Erythroblast (primary cell): ENCODE results near the gene DACH2.
A peak's percentile ranks its signal among the peaks of the same experiment; 100 is the strongest.
"Not testable (repeated sequence)": the region's sequence is repeated elsewhere in the genome, so short reads cannot be mapped to it uniquely, and the experiment has no call there.

Experiments used
- DNase-seq, 2 experiments: peaks; one replicate each; lab custom pipeline; 2025; lab: John Stamatoyannopoulos, UW
- GATA1 ChIP-seq: IDR thresholded peaks from 2 replicates; pipeline ENCODE4 v1.6.1; 2011; ENCODE audit warnings: low read depth, mild to moderate bottlenecking, control low read depth, low read length, moderate library complexity
- POLR2A ChIP-seq: IDR thresholded peaks from 2 replicates; pipeline ENCODE4 v1.6.1; 2011; ENCODE audit warnings: mild to moderate bottlenecking, low read length

The DACH2 gene

DNA sequence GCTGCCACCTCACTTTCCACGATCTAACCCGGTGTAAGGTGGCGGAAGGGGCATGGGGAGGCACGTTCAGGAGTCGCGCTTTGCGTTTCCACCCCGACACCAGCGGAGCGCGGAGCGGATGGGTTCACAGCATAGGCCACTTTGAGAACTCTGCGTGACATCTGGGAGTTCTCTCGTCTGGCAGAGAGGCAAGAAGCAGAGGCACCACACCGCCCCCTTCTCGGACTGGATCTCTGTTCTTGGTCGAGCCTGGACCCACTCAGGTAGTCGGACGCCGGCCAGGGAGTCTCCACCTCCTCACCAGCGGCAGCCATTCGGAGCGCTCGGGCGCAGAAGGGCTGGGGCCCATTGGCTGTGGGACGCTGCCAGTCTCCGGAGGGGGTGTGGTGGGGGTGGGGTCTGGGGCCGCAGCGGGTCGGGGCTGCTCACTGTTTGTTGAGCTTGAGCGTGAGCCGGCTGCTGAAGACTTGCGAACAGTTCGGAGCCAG is at the start of gene DACH2:
Gene DACH2, plus strand, starts transcription at position 428 of the 488 bp plus-strand sequence.
- DNase-seq, result peak; percentile 24 to 32
- TF ChIP-seq GATA1, result no peak
- TF ChIP-seq POLR2A, result no peak

DNA sequence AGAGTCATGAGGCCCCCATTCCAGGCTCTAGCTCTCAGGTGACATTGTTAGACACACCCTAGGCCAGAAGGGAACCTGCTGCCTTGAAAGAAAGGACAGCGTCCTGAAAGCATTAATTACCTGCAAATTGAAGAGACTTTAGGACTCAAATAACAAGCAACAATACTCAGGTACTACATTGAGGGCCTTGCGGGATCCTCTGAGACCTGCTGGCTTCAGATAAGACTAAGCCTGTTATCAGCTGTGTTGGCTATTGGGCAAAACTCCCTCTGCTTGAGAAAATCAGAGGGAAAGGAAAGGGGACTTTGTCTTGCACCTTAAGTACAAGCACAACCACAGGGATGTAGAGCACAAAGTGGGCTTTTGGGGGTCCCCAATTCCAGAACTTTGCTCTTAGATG is 45.9 kb upstream of the DACH2 start:
- DNase-seq, result no peak
- TF ChIP-seq GATA1, result no peak
- TF ChIP-seq POLR2A, result no peak

- no peak for TF ChIP-seq POLR2A
- TF ChIP-seq GATA1, result no peak
- no peak for DNase-seq
Measured at GRCh38 chrX:86103061-86103460, 45.2 kb upstream of the DACH2 start.

DNA sequence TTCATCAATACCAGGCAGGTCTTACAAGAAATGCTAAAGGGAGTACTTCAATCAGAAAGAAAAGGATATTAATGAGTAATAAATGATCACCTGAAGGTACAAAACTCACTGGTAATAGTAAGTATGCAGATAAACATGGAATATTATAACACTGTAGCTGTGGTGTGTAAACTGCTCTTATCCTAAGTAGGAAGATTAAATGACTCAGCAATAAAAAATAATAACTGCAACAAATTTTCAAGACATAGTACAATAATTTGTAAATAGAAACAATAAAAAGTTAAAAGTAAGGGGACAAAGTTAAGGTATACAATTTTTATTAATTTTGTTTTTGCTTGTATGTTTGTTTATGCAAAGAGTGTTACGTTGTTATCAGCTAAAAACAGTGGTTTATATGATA is 43.7 kb upstream of the DACH2 start:
- DNase-seq, result no peak
- TF ChIP-seq POLR2A (no peak), GATA1 (no peak)

- no peak for TF ChIP-seq GATA1
- TF ChIP-seq POLR2A, result no peak
- DNase-seq, result no peak
Measured at GRCh38 chrX:86121916-86122315, 26.3 kb upstream of the DACH2 start.

DNA sequence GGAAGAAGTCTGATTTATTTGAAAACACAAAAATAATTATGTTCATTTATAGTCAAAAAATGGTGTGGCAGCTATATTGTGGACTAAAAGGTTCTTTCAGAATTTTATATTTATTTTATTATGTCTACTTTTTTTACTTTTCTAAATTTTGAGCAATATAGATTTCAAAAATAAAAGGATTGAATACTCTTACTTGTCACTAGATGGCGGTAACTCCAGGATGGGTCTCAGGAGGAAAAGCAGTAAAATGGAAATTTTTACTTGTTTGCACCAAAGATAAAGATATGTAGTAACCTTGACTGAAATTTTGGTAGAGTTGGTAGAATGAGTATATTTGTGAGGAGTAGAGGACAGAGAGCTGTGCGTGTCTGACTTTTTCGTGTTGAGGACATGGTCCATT is 14.5 kb upstream of the DACH2 start:
- TF ChIP-seq POLR2A (no peak), GATA1 (no peak)
- peak; percentile 0 to 5 for DNase-seq

DNA sequence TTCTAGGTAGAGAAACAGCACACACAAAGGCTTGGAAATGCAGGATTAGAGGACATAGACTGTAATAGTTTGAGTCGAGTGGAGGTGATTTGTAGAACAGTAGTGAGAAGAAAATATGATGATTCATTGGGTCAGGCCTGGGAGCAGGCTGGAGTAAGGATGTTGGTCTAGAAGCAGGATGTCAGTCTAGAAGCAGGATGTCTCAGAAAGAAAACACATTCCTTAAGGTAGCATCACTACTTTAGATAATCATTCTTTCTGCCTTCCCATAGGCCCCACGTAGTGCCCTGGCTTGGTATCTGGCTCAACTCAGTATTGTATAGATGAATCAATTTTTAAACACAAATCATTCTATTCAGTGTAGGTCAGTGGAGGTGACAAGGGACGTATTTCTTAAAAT is 11.2 kb upstream of the DACH2 start:
- no peak for TF ChIP-seq GATA1
- no peak for TF ChIP-seq POLR2A
- DNase-seq, result no peak

- no peak for DNase-seq
- TF ChIP-seq GATA1, result no peak
- TF ChIP-seq POLR2A, result no peak
Measured at GRCh38 chrX:86141786-86142185, 6.5 kb upstream of the DACH2 start.

DNA sequence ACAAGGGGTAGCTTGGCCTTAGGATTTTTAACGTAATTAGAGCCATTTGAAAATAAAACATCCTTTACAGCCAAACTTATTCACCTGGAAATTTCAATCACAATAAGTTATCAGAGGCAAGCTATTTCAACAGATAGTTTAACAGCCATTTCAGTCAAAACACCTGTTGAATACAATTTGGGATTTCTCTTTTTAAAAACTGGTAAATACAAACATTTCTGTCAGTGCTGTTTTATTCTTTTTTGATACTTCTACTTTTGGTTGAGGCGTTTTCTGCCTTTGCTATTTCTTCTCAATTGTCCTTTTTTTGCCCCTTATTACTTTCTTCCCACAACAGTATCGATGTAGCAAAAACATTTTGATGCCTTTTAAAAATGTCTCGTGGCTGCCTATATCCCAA is 2.1 kb upstream of the DACH2 start:
- no peak for TF ChIP-seq GATA1
- no peak for TF ChIP-seq POLR2A
- DNase-seq, result no peak

DNA sequence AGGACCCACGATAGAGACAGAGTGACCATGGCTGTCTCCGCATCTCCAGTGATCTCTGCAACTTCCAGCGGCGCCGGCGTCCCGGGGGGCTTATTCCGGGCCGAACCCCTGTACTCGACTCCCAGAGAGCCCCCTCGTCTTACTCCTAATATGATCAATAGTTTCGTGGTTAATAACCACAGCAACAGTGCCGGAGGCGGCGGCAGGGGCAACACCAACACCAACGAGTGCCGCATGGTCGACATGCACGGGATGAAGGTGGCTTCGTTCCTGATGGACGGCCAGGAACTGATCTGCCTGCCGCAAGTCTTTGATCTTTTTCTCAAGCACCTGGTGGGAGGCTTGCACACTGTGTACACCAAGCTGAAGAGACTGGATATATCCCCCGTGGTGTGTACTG is 343 bp downstream of the DACH2 start:
- DNase-seq, result no peak
- TF ChIP-seq GATA1 (no peak), POLR2A (no peak)

GRCh38 chrX:86149119-86149518 is 868 bp downstream of the DACH2 start:
- TF ChIP-seq GATA1 (no peak), POLR2A (no peak)
- no peak for DNase-seq

GRCh38 chrX:86154553-86154952 is 6.3 kb downstream of the DACH2 start:
- DNase-seq, result no peak
- TF ChIP-seq GATA1 (no peak), POLR2A (no peak)

DNA sequence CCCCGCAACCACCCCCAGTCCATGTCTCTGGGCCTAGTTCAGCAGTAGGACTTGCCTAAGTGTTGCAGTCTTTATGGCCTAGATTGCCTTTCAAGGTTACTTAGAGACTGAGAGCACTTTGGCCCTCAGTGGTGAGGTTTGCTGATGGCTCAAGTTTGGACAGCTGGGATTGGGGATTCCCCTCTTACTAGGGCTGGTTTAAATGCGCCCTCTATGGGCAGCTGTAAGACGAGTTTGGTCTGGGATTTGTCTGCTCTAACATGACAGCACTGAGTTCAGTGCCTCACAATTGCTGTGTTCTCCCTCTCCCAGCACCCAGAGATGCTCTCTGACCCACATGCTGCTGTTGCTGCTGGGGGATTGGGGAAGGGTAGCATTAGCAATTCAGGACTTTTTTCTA is 23.1 kb downstream of the DACH2 start:
- no peak for TF ChIP-seq POLR2A
- TF ChIP-seq GATA1, result no peak
- peak; percentile 2 to 9 for DNase-seq

- DNase-seq, result no peak
- TF ChIP-seq GATA1 (no peak), POLR2A (no peak)
Measured at GRCh38 chrX:86178906-86179305, 30.7 kb downstream of the DACH2 start.

DNA sequence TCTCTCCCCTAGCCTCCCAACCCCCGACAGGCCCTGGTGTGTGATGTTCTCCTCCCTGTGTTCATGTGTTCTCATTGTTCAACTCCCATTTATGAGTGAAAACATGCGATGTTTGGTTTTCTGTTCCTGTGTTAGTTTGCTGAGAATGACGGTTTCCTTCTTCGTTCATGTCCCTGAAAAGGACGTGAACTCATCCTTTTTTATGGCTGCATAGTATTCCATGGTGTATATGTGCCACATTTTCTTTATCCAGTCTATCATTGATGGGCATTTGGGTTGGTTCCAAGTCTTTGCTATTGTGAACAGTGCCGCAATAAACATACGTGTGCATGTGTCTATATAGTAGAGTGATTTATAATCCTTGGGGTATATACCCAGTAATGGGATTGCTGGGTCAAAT is 33.1 kb downstream of the DACH2 start:
- not testable (repeated sequence) for DNase-seq
